GM19239 (cell line): ENCODE results near the gene STARD6.

Source experiments
- DNase-seq: peaks from one replicate; pipeline ENCODE4 v3.0.0; 2011; ENCODE audit warnings: low spot score; ENCODE audit not compliant: insufficient read length
- FAIRE-seq: peaks from 2 replicates; lab custom pipeline; 2011; peaks lifted over from hg19 to GRCh38; lab: Jason Lieb, UNC

The STARD6 gene

GRCh38 chr18:54277899-54278298, 79.8 kb downstream of the STARD6 start:
- no peak for FAIRE-seq
- no peak for DNase-seq
